Pons (tissue), 1 donor: Measurements from ENCODE around the gene DPP10.
"Not testable (repeated sequence)": the region's sequence is repeated elsewhere in the genome, so short reads cannot be mapped to it uniquely, and the experiment has no call there.

Source experiments
- DNase-seq: peaks from one replicate; pipeline ENCODE4 v3.0.0-alpha.2; 2016; ENCODE audit warnings: low spot score

The DPP10 gene

DNA sequence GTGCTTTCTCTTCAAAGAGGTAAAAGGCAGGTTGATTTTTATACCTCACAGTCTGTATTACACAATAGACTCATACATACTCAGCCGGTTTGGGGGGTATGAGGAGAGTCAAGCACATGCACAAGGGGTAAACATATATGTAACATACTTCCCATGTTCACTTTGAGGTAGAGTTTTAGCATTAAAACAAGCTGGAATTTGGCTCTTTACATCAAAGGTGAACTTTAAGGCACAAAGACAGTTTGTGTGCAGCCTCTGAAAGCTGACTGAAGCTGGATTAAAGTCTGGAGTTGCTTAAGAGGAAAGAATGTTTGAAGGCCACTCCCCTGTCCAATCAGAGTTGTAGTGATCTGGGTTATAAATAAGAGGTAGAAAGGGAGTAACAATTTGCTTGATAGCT is 282.0 kb downstream of the DPP10 start:
- DNase-seq = no peak

DNA sequence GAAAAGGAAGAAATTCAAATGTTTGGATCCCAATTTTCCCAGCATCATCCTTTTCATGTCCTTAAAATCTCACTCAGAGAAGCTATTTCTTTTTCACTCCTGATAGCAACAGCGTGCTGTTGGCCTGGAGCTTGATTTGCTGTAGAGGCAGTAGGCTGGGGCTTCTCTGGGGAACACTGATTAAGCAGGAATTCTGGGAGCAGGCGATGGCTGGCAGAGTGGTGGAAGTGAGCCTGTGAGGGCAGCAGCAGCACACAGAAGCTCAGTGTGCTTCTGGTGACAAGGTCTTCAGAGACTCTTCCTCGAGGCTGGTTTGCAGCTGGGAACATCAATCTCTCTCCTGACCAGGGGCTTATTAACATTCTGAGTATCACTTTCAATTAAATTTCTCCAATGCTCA is 284.6 kb downstream of the DPP10 start:
- DNase-seq = peak; percentile 58

DNA sequence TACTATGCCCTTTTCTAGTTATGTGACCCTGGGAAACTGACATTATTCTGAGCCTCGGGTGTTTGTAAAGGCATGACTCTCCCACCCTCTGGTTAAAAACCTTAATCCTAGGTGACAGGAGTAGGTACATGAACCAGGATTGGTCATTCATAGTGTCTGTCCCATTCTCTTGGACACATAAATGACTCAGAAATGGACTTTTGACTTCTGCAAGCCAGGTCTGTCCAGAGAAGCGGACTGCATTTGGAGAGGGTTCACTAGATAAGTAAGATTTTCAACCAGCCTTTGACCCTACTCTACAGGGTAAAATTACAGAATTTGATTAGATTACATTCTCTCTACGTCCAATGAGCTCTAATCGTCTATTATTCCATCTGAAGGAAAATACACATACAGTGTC is 285.9 kb downstream of the DPP10 start:
- no peak for DNase-seq

DNA sequence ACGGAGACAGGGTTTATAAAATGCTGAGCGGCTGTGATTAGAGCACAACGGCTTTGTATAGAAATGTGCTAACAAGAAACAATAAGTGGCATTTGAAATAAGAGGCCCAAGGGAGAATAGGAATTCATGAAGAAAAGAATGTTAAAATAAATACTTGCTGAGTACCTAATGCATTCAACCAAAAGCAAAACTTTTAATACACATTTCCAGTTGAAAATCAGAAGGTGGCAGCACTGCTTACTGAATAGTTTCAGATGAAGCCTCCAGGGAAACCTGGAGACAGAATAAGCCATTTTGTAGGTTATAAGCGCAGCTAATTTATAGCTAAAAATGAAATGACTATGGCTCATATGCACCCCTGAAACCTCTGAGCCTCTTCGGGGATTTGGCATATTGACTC is 286.6 kb downstream of the DPP10 start:
- DNase-seq = peak; percentile 65

DNA sequence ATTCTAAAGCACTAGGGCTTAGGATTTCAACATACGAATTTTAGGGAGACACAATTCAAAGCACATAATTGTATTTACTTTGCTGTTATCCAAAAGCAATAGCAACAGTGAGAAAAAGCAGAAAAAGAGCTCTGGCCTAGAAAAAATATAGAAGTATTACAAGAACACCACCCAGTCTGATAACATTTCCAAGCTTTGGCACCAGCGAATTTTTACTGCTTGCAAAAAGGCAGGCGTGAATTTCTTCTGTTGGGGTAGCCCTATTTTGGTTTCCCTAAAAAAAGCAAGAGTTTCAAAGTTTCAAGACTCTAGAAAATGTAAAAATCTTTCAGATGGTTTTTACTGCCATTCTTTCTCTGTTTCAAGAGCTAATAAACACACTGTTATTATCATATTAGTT is 292.7 kb downstream of the DPP10 start:
- DNase-seq = no peak

DNA sequence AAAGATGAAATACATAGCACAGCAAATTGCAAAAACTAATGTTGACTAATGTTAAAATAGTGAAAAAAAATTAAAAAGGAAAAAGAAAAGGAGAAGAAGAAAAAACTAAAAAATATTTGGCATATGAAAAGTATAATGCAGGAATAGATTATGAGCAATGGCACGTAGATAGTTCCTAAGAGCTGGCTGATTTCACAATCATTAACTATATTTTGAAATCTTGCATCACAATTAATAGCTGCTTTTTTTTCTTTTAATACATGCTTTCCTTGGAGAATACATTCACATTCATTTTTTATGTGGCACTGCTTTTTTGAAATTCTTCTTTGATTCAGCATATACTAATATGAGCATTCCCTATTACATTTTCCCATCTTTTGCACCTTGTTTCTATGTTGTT is 299.8 kb downstream of the DPP10 start:
- no peak for DNase-seq

DNA sequence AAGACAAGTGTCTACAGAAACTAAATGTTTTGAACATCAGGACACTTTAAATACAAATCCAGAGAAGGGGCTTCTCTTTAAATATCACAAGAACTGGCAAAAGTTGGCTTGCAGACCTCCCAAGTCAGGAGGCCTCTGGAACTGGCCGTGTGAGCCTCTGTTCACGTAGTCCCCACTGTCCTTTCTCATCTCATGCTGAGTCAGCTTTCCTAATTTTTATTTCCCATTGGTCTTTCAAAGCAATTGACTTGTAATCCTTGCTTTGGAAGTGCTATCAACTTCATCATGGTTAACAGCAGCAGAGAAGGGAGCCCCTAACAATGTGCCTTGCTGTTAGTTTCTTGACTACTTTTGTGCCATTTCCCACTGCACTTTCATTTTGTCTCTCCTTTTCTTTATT is 303.3 kb downstream of the DPP10 start:
- no peak for DNase-seq

DNA sequence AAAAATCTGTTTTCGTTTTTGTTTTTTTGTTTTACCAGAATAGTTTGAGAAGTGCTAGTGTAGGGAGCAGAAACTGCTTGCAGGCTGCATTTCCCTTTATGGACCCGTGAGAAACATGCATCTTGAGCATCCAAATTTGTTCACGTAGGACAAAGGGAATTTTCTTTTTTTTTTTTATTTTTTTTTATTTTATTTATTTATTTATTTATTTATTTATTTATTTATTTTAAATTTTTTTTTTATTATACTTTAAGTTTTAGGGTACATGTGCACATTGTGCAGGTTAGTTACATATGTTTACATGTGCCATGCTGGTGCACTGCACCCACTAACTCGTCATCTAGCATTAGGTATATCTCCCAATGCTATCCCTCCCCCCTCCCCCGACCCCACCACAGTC is 305.7 kb downstream of the DPP10 start:
- DNase-seq = not testable (repeated sequence)

DNA sequence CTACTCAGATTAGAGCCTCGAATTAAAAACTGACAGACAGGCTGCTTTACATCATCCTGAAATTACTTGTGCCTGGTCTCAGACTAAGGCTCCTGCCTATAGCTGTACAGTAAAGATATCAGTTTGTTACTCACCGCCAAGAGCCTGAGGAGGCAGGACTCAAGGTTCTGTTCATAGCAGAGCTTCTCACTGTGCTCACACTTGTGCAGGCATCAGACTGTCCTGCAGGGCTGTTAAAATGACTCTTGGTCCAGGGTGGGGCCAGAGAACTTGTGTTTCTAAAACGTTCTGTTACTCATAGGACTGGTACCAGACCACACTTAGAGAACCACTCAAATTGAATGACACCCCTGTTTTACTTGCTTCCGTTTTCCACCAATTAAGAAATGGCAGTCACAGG is 310.0 kb downstream of the DPP10 start:
- no peak for DNase-seq

DNA sequence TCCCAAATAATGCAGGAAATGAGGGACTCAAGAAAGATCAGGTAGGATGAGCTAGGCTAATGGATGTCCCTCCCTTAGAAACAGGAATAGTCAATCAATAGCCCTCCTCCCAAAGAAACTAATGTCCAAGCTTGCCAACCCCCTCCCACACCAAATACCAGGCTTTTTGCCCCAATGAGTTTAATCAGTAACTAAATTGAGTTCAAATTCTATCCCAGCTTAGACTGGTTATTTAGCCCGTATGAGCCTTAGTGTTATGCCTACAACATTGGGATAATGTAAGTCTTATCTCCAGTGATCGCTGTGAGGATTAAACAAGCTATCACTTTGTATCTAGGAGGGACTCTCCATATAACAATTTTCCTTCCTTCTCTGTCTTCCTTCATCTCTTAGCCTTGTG is 310.7 kb downstream of the DPP10 start:
- no peak for DNase-seq

DNA sequence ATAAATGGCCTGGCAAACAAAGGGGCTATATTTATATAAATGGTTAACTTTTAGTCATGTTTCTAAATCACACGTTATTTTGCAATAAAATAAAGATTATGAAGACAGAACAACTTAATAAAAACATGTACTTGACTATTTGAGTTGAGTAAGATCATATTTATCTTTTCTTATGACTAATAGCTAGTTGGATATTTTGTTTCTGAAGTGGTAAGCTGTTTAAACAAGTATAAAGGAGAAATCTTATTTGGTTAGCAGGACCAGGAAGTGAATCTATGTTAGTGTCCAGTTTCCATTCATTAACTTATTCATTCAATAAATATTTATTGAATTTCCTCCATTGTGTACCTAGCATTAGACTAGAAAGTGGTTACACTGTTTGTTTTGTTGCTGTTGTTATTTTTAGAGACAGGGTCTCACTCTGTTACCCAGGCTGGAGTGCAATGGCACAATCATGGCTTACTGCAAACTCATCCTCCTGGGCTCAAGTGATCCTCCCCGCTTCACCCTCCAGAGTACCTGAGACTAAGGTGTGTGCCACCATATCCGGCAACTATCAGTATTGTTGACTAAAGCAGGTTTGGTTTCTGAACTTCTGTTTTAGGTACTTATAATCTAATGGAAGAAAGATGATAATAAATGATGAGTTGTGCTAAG is 312.6 kb downstream of the DPP10 start:
- DNase-seq = no peak

DNA sequence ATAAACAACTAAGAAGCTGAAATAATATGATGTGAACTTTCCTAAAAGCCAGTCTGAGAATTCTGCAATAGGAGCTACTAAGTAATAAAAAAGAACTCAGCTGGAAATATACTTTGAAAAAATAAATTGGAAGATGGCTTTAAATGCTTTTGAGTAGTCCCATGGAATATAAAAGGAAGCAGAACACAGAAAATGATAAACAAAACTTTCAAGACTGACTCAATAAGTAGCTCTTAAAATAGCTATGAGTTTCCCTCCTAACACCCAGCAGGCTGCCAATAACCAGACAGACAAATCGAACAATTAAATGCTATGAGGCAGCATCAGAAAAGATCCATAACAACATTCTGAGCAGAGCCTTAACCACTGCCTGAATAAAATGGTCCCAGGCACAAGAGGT is 319.9 kb downstream of the DPP10 start:
- DNase-seq = no peak

DNA sequence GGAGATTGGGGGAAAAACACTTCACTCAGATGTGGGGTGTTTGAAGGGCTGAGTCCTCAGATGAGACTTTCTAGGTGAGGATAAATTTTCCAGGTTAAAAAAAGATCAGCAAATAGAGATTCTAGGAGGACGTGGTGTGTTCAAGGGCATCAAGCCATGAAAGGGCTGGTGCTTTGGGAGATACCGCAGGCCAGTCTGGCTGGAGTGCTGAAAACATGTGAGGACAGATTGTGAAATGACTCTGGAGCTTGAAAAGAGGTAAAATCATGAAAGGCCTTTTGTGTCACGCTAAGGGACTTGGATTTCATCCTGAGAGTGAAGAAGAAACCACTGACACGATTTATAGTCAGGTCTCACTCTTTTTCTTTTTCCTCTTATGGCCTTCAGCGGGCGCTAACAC is 320.5 kb downstream of the DPP10 start:
- no peak for DNase-seq

DNA sequence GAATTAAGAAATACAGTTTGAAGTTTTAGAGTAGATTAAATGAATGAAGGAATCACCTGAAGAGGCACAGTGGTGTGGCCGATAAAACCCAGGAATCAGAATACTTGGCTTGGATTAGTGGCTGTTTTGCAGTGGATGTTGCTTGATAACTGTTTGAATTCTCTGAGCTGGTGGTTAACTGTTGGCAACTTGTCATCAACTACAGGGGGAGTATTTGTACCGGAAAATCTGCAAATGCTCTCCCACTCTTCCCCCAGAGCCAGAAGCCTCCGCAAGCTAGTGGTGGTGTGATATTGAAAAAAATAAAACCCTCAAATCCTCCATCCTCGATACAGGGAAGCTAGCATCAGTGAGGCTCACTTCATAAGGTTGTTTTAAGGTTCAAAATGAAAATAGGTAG is 326.7 kb downstream of the DPP10 start:
- no peak for DNase-seq

DNA sequence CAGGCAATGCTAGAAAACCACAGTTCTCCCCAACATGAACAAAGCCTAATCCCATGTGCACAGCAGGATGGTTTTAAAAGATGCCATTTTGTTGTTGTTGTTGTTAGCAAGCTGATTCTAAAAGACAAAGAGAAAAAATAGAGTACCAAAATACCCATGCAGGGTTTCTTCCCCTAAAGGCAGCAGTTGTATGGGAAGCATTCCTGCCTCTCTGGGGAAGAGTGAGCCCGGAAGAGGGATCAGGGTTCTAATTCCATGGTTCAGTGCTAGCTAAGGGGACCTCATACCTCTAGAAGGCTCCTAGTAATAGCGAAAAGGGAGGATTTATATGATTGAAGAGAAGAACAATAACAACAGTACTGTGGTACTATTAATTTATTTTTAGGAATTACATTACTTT is 327.6 kb downstream of the DPP10 start:
- no peak for DNase-seq

DNA sequence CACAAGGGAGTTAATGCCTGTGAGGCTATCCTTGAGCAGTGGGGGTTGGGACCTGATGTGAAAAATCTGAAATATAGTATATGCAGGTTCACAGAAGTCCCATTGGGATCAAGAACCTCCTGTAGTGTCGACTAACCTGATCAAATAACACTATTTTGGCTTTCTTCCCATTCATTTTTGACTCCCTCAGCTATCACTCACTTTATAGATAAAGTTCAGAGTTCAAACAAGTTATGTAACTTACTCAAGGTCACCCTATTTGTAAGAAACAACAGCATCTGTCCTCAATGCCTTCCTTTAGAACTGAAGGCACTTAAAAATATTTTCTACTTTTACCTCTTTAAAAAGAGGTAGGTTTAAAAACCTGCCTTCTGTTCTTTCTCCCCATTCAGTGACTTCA is 341.6 kb downstream of the DPP10 start:
- DNase-seq = no peak

DNA sequence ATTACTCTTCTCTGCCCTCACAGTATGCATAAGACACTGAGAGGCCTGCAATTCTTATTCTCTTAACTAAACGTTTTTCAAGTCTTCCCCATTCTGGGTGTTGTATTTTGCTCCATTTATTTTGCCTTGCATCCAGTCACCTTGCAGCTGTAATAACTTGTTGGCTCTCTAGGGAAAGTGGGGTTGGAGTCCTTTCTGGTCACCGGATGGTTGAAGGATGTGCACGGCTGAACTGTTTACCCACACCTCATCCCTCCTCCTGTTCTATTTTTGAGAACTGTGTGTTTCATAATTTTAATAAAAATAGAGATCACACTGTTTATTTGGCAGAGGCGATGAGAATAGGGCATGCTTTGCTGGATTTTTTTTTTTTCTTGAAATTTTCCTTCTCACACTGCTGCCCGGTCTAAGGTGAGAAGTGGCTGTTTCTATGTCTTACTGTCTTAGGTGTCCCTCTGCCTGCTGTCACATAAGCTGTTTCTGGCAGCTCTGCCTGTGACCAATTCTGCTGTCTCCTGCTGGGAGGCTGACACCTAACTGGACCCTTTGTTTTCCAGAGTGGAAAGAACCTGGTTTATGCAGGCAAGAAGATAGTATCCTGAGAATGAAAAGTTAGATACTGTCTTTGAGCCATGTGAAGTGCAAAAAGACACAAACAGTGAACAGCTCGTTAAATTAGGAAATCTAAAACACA is 342.6 kb downstream of the DPP10 start:
- DNase-seq = no peak

DNA sequence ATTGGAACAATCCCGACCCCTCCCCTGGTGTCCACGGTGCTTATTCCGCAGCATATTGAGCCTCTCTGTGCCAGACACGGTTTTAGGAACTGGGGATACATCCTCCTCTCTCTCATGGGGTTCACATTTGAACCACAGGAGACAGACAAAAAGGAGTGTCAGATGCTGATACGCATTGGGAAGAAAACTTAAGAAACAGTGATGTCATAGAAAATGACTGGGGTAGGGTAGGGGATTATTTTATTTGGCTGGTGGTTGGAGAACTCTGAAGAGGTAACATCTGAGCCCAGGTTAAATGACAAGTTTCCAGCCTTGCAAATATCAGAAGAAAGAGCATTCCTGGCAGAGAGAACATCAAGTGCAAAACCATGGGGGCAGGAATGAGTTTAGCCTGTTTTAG is 344.5 kb downstream of the DPP10 start:
- no peak for DNase-seq

DNA sequence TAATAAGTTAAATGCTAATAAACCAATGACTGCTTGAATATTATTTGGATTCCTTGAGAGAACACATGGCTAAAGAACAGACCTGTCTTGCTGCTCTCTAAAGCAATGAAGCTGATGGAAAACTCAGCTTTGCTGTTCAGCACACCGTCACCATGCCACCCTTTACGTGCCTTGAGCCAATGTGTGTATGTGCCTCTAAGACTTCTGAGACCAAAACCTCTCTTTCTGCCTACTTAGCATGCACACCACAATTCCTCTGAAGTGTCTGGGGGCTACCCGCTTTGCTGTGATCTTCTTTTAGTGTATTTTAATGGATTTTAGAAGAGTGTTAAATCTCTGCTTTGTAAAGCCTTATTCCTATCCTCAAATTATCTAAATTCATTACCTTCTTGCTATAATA is 345.0 kb downstream of the DPP10 start:
- no peak for DNase-seq

DNA sequence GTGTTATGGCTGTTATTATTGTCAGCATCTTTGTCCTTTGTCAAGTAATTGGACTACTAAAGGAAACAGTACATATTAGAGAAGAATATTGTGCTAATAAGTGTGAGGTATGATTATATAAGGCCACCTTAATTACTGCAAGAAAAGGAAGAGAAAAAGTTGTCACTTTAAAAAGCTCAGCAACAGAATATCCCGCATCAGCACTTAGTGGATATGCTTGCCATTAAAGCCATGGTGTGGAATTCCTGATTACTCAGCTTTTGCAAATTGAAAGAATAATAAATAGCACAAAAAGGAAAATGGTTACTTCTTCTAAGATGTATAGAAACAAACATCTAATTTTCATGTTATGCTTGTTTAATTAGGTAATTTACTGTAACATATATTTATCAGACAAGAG is 347.5 kb downstream of the DPP10 start:
- no peak for DNase-seq

DNA sequence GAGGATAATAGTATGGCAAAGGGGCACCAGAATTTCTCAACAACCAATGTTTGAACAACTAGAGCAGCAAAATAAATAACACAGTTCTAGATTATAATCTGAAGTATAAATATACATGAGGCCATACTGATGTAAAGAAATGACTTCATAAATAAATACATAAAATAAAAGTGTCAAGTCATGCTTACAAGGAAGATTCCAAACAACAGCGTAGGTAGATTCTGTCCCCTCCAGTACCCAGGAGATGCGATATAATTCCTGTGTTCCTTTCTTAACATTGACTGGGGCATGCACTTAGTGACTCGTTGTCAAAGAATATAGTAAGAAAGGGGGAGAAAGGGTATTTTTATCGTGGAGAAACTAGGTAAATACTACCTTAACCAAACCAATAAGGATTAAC is 355.1 kb downstream of the DPP10 start:
- no peak for DNase-seq

DNA sequence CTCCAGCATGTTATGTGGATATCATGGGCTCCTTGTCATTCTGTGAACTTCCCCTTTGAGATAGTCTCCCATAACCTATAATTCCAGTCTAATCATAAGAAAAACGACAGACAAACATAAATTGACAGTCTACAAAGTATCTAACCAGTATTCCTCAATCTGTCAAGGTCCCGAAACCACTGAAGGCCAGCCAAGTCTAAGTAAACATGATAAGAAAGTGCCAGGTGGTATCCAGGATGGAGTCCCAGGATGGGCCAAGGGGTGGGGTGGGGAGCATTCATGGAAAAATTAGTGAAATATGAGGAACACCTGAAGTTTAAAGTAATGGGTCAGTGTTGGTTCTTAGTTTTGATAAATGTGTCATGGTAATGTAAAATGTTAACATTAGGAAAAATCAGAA is 355.5 kb downstream of the DPP10 start:
- DNase-seq = no peak

DNA sequence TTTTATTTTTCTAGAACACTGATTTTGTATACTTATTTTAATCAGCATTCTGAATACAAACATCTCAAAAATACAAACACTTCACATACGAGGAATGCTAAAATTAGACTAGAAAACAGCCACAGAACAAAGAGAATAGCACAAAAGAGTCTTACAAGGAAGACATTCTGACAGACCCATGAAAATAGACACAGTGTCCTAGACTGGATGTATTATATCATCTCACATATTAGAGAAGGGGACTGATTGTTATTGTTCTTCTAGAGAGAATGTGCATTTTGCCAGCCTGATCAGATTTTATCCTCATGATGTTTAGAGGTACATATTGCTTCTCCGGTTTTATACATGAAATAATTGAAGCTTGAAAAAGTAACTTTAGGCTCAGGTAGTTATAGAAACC is 357.9 kb downstream of the DPP10 start:
- DNase-seq = peak; percentile 25

DNA sequence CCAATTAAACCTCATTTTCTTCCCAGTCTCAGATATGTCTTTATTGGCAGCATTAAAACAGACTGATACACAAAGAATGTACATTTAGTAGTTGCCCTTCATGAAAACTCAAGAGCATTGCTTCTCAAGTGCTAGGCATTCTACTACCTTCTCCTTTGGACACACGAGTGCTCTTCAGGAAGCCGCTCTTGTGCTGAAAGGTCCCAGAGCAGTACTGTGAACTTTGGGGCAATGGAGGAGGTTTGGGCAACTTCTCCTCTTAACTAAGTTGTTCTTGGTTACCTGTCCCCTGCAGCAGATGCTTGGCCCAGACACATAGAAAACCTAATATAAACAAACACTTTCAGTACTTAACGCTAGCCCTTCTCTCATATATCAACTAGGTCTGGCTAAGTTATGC is 362.8 kb downstream of the DPP10 start:
- no peak for DNase-seq
